SH-SY5Y (cell line): ENCODE results near the gene PDE1C.

Experiments
- GATA2 ChIP-seq: IDR thresholded peaks from 2 replicates; pipeline ENCODE4 v1.6.1; 2011; ENCODE audit warnings: mild to moderate bottlenecking, low read depth, low read length
- GATA3 ChIP-seq: IDR thresholded peaks from 2 replicates; pipeline ENCODE4 v1.6.1; 2011; ENCODE audit warnings: low read depth, mild to moderate bottlenecking, low read length, moderate library complexity

- TF ChIP-seq GATA3 (no peak), GATA2 (no peak)
These were observed 177.9 kb downstream of the PDE1C start for GRCh38 chr7:31892099-31892829.
